ENCODE results near the gene A3GALT2.
"Not testable (repeated sequence)": the region's sequence is repeated elsewhere in the genome, so short reads cannot be mapped to it uniquely, and the experiment has no call there.

The A3GALT2 gene

GRCh38 chr1:33294071-33295010 is 26.6 kb downstream of the A3GALT2 start:
- Histone ChIP-seq H3K4me3 (ENCODE audit: low read length in 2 of 2) (no peak overlapping the region), H3K27ac (ENCODE audit: low read length) (no peak overlapping the region), H3K36me3 (ENCODE audit: control insufficient read depth in 2 of 2, insufficient read depth in 2 of 2, low read length in 2 of 2) (peaks cover 11 to 17% of the 10 kb centered on the region in 2 donors), H3K4me1 (ENCODE audit: control insufficient read depth, insufficient read depth, low read length) (peaks cover 29% of the 10 kb centered on the region), H3K9ac (ENCODE audit: low read length in 2 of 2) (no peak overlapping the region), H3K9me3 (ENCODE audit: control insufficient read depth in 2 of 2, low read length in 2 of 2) (no peaks in the 10 kb centered on the region), H3K27me3 (ENCODE audit: control insufficient read depth in 1 of 2, insufficient read depth in 2 of 2, low read length in 2 of 2) (no peaks in the 10 kb centered on the region)

- Histone ChIP-seq H3K27ac (ENCODE audit: low read length) (peak overlapping the region; percentile 24), H3K9ac (ENCODE audit: low read length in 2 of 2) (no peak overlapping the region), H3K4me1 (ENCODE audit: control insufficient read depth, insufficient read depth, low read length) (peaks cover 27% of the 10 kb centered on the region), H3K36me3 (ENCODE audit: control insufficient read depth in 2 of 2, insufficient read depth in 2 of 2, low read length in 2 of 2) (peaks cover 11 to 20% of the 10 kb centered on the region in 2 donors), H3K4me3 (ENCODE audit: low read length in 2 of 2) (no peak overlapping the region), H3K9me3 (ENCODE audit: control insufficient read depth in 2 of 2, low read length in 2 of 2) (no peaks in the 10 kb centered on the region), H3K27me3 (ENCODE audit: control insufficient read depth in 1 of 2, insufficient read depth in 2 of 2, low read length in 2 of 2) (no peaks in the 10 kb centered on the region)
Measured at GRCh38 chr1:33292726-33293340, 28.1 kb downstream of the A3GALT2 start.

- H3K4me1 ChIP-seq (ENCODE audit: control insufficient read depth, insufficient read depth, low read length), result peaks cover 20% of the 10 kb centered on the region
Measured at GRCh38 chr1:33290615-33291014, 30.3 kb downstream of the A3GALT2 start.

GRCh38 chr1:33289858-33290154 is 31.1 kb downstream of the A3GALT2 start:
- Histone ChIP-seq H3K4me1 (ENCODE audit: control insufficient read depth, insufficient read depth, low read length) (peaks cover 14% of the 10 kb centered on the region), H3K4me3 (ENCODE audit: low read length in 2 of 2) (no peak overlapping the region), H3K9ac (ENCODE audit: low read length in 2 of 2) (no peak overlapping the region), H3K27ac (ENCODE audit: low read length) (no peak overlapping the region), H3K9me3 (ENCODE audit: control insufficient read depth in 2 of 2, low read length in 2 of 2) (no peaks in the 10 kb centered on the region), H3K36me3 (ENCODE audit: control insufficient read depth in 2 of 2, insufficient read depth in 2 of 2, low read length in 2 of 2) (peaks cover 8 to 14% of the 10 kb centered on the region in 2 donors), H3K27me3 (ENCODE audit: control insufficient read depth in 1 of 2, insufficient read depth in 2 of 2, low read length in 2 of 2) (no peaks in the 10 kb centered on the region)

More at GRCh38 chr1:33290615-33291014, 30.3 kb downstream of the A3GALT2 start:
- H3K4me3 ChIP-seq (ENCODE audit: low read length in 2 of 2); H3K27me3 ChIP-seq (ENCODE audit: control insufficient read depth in 1 of 2, insufficient read depth in 2 of 2, low read length in 2 of 2); H3K9ac ChIP-seq (ENCODE audit: low read length in 2 of 2); H3K27ac ChIP-seq (ENCODE audit: low read length); H3K9me3 ChIP-seq (ENCODE audit: control insufficient read depth in 2 of 2, low read length in 2 of 2): not testable (repeated sequence)
- H3K36me3 ChIP-seq (ENCODE audit: control insufficient read depth in 2 of 2, insufficient read depth in 2 of 2, low read length in 2 of 2), result peaks cover 11 to 14% of the 10 kb centered on the region in 2 donors

- peaks cover 3 to 12% of the 10 kb centered on the region in 2 donors for H3K36me3 ChIP-seq (ENCODE audit: control insufficient read depth in 2 of 2, insufficient read depth in 2 of 2, low read length in 2 of 2)
- no peak overlapping the region for H3K9ac ChIP-seq (ENCODE audit: low read length in 2 of 2)
- H3K27me3 ChIP-seq (ENCODE audit: control insufficient read depth in 1 of 2, insufficient read depth in 2 of 2, low read length in 2 of 2), result no peaks in the 10 kb centered on the region
- no peaks in the 10 kb centered on the region for H3K9me3 ChIP-seq (ENCODE audit: control insufficient read depth in 2 of 2, low read length in 2 of 2)
- no peak overlapping the region for H3K27ac ChIP-seq (ENCODE audit: low read length)
- H3K4me3 ChIP-seq (ENCODE audit: low read length in 2 of 2), result no peak overlapping the region
- H3K4me1 ChIP-seq (ENCODE audit: control insufficient read depth, insufficient read depth, low read length), result peaks cover 14% of the 10 kb centered on the region
Measured at GRCh38 chr1:33288976-33289857, 31.7 kb downstream of the A3GALT2 start.

- no peaks in the 10 kb centered on the region for H3K9me3 ChIP-seq (ENCODE audit: control insufficient read depth in 2 of 2, low read length in 2 of 2)
- H3K27ac ChIP-seq (ENCODE audit: low read length), result no peak overlapping the region
- no peaks in the 10 kb centered on the region for H3K27me3 ChIP-seq (ENCODE audit: control insufficient read depth in 1 of 2, insufficient read depth in 2 of 2, low read length in 2 of 2)
- no peak overlapping the region for H3K4me3 ChIP-seq (ENCODE audit: low read length in 2 of 2)
- peaks cover 3% of the 10 kb centered on the region for H3K4me1 ChIP-seq (ENCODE audit: control insufficient read depth, insufficient read depth, low read length)
- H3K9ac ChIP-seq (ENCODE audit: low read length in 2 of 2), result no peak overlapping the region
- H3K36me3 ChIP-seq (ENCODE audit: control insufficient read depth in 2 of 2, insufficient read depth in 2 of 2, low read length in 2 of 2), result peaks cover 6 to 10% of the 10 kb centered on the region in 2 donors
Measured at GRCh38 chr1:33287317-33287716, 33.6 kb downstream of the A3GALT2 start.

- H3K9me3 ChIP-seq (ENCODE audit: control insufficient read depth in 2 of 2, low read length in 2 of 2), result no peaks in the 10 kb centered on the region
- peaks cover 11 to 16% of the 10 kb centered on the region in 2 donors for H3K36me3 ChIP-seq (ENCODE audit: control insufficient read depth in 2 of 2, insufficient read depth in 2 of 2, low read length in 2 of 2)
- H3K4me3 ChIP-seq (ENCODE audit: low read length in 2 of 2), result no peak overlapping the region
- H3K27ac ChIP-seq (ENCODE audit: low read length), result no peak overlapping the region
- no peaks in the 10 kb centered on the region for H3K27me3 ChIP-seq (ENCODE audit: control insufficient read depth in 1 of 2, insufficient read depth in 2 of 2, low read length in 2 of 2)
- peaks cover 3% of the 10 kb centered on the region for H3K4me1 ChIP-seq (ENCODE audit: control insufficient read depth, insufficient read depth, low read length)
- H3K9ac ChIP-seq (ENCODE audit: low read length in 2 of 2), result no peak overlapping the region
Measured at GRCh38 chr1:33286451-33287185, 34.3 kb downstream of the A3GALT2 start.

GRCh38 chr1:33284049-33284448 is 36.8 kb downstream of the A3GALT2 start:
- peaks cover 18 to 28% of the 10 kb centered on the region in 2 donors for H3K36me3 ChIP-seq (ENCODE audit: control insufficient read depth in 2 of 2, insufficient read depth in 2 of 2, low read length in 2 of 2)

GRCh38 chr1:33282791-33283190 is 38.1 kb downstream of the A3GALT2 start:
- H3K27me3 ChIP-seq (ENCODE audit: control insufficient read depth in 1 of 2, insufficient read depth in 2 of 2, low read length in 2 of 2), result no peaks in the 10 kb centered on the region
- H3K4me3 ChIP-seq (ENCODE audit: low read length in 2 of 2), result no peak overlapping the region
- no peaks in the 10 kb centered on the region for H3K9me3 ChIP-seq (ENCODE audit: control insufficient read depth in 2 of 2, low read length in 2 of 2)
- H3K27ac ChIP-seq (ENCODE audit: low read length), result no peak overlapping the region
- peaks cover 16 to 28% of the 10 kb centered on the region in 2 donors for H3K36me3 ChIP-seq (ENCODE audit: control insufficient read depth in 2 of 2, insufficient read depth in 2 of 2, low read length in 2 of 2)
- H3K9ac ChIP-seq (ENCODE audit: low read length in 2 of 2), result no peak overlapping the region
- no peaks in the 10 kb centered on the region for H3K4me1 ChIP-seq (ENCODE audit: control insufficient read depth, insufficient read depth, low read length)

More at GRCh38 chr1:33284049-33284448, 36.8 kb downstream of the A3GALT2 start:
- H3K4me1 ChIP-seq (ENCODE audit: control insufficient read depth, insufficient read depth, low read length), result no peaks in the 10 kb centered on the region
- H3K9ac ChIP-seq (ENCODE audit: low read length in 2 of 2), result no peak overlapping the region
- H3K27ac ChIP-seq (ENCODE audit: low read length), result no peak overlapping the region
- no peaks in the 10 kb centered on the region for H3K9me3 ChIP-seq (ENCODE audit: control insufficient read depth in 2 of 2, low read length in 2 of 2)
- H3K4me3 ChIP-seq (ENCODE audit: low read length in 2 of 2), result no peak overlapping the region
- no peaks in the 10 kb centered on the region for H3K27me3 ChIP-seq (ENCODE audit: control insufficient read depth in 1 of 2, insufficient read depth in 2 of 2, low read length in 2 of 2)
